Adrenal gland (tissue), 12 donors: Measurements from ENCODE around the gene APBB1. TPM values are rescaled to one million over a fixed set of nuclear protein-coding genes. Genes with fewer than 3 reads are reported as not detected.
A peak's percentile ranks its signal among the peaks of the same experiment; 100 is the strongest.

Experiments used
- DNase-seq, 7 donors: peaks; one replicate each; pipeline ENCODE4 v3.0.0-alpha.2; 2019 to 2020
- H3K27ac ChIP-seq, 5 donors: fragments of 200-600 bp; sonication (generic) in 4 of 5; 1 replicate in 3 of 5; 2 replicates in 2 of 5; pipeline versions ENCODE4 v1.5.1 to v1.8.0; 2016 to 2020; ENCODE audit warnings: mild to moderate bottlenecking in 1 of 5
- H3K27me3 ChIP-seq: fragments of 200-600 bp; 2 replicates; pipeline ENCODE4 v1.8.0; 2021
- H3K36me3 ChIP-seq, 2 donors: fragments of 200-600 bp; replicated peaks in 1 of 2; 1 replicate in 1 of 2; 2 replicates in 1 of 2; pipeline versions ENCODE4 v1.5.1 to v1.8.0; 2018 to 2022
- H3K4me1 ChIP-seq, 2 donors: fragments of 200-600 bp; replicated peaks in 1 of 2; 1 replicate in 1 of 2; 2 replicates in 1 of 2; pipeline versions ENCODE4 v1.5.1 to v1.8.0; 2018 to 2021
- H3K4me3 ChIP-seq, 4 donors: fragments of 200-600 bp; sonication (generic) in 3 of 4; one replicate each; pipeline ENCODE4 v1.5.1; 2016 to 2018
- H3K9me3 ChIP-seq, 3 donors: fragments of 200-600 bp; sonication (generic) in 1 of 3; replicated peaks in 1 of 3; 1 replicate in 2 of 3; 2 replicates in 1 of 3; pipeline versions ENCODE4 v1.5.1 to v1.8.0; 2016 to 2021
- POLR2A ChIP-seq, 2 donors: fragments of 450-650 bp; IDR thresholded peaks; one replicate each; pipeline ENCODE4 v1.6.1; 2017; ENCODE audit warnings: antibody characterized with exemption in 2 of 2, mild to moderate bottlenecking in 2 of 2, moderate library complexity in 1 of 2
- WGBS, 4 donors: extraction: QIAGEN DNeasy Blood & Tissue Kit in 2 of 4; methylation state at CpG; one replicate each; pipeline versions ENCODE4 v1.1.5 to v1.1.7; 2013 to 2017; 5-methylcytosine and 5-hydroxymethylcytosine counted together
- intact Hi-C, 2 donors: fragments of 100-400 bp; cut with DNase I; formaldehyde crosslinking; loops; one replicate each; pipeline versions ENCODE4 v1.14.1 to v1.15.0; 2022 to 2023
- polyA plus RNA-seq, 3 donors: library from polyadenylated mRNA; stranded (reverse); fragments of 200-250 nt in 2 of 3; fragments of 350-450 nt in 1 of 3; fragmentation: Illumina TruSeq in 1 of 3; extraction: RNeasy Lipid Tissue Mini Kit (QIAGEN cat#74804) in 1 of 3; gene quantifications; one replicate each; pipeline ENCODE4 v1.2.3, GENCODE V29; 2013 to 2014
- total RNA-seq, 9 donors: library from RNA; depleted of rRNA in 4 of 9; stranded (reverse); fragments of >200 nt in 4 of 9; fragments of 120-200 nt in 1 of 9; fragmentation: NEBNext Ultra II Directional in 1 of 9; extraction: Animal tissue kit (Norgen Biotek cat#: 25700) in 1 of 9; gene quantifications; one replicate each; pipeline versions ENCODE4 v1.1.0 to v1.2.4, GENCODE V29; 2013 to 2023
- TF ChIP-seq, protein P1 (sequence below), 6 experiments: fragments of 450-650 bp in 4 of 6; fragments of 200-600 bp in 2 of 6; sonication (generic) in 1 of 6; IDR thresholded peaks; 1 replicate in 5 of 6; 2 replicates in 1 of 6; pipeline versions ENCODE4 v1.5.1 to v1.8.0; 2016 to 2021; ENCODE audit warnings: antibody characterized with exemption in 6 of 6, mild to moderate bottlenecking in 2 of 6, moderate library complexity in 1 of 6
- donor health status: healthy with polysubstance abuse.
- donor health status: Bipolar disorder and iron deficiency.
- donor health status: DM: yes; HTN: yes; CAD: no.
- donor health status: DM: no; HTN: no; CAD: no.
- donor health status: DM: no; HTN: no; CAD: no.
- donor health status: DM: yes; HTN: yes; CAD: no.

APBB1 gene
- total and polyA plus RNA-seq, 12 donors, result 27.2 to 72.4 (median 50.5) TPM

- TF ChIP-seq POLR2A (IDR thresholded peaks at IDR 0.05), result no peak
- TF ChIP-seq, protein P1, sequence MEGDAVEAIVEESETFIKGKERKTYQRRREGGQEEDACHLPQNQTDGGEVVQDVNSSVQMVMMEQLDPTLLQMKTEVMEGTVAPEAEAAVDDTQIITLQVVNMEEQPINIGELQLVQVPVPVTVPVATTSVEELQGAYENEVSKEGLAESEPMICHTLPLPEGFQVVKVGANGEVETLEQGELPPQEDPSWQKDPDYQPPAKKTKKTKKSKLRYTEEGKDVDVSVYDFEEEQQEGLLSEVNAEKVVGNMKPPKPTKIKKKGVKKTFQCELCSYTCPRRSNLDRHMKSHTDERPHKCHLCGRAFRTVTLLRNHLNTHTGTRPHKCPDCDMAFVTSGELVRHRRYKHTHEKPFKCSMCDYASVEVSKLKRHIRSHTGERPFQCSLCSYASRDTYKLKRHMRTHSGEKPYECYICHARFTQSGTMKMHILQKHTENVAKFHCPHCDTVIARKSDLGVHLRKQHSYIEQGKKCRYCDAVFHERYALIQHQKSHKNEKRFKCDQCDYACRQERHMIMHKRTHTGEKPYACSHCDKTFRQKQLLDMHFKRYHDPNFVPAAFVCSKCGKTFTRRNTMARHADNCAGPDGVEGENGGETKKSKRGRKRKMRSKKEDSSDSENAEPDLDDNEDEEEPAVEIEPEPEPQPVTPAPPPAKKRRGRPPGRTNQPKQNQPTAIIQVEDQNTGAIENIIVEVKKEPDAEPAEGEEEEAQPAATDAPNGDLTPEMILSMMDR (IDR thresholded peaks at IDR 0.05), result no peak
- Histone ChIP-seq H3K27me3 (no peaks in the 10 kb centered on the region), H3K9me3 (no peaks in the 10 kb centered on the region), H3K4me1 (peaks cover 6 to 7% of the 10 kb centered on the region in 2 donors), H3K4me3 (no peak overlapping the region), H3K36me3 (peaks cover 0 to 18% of the 10 kb centered on the region in 2 donors), H3K27ac (no peak overlapping the region)
- peak in 1 of 7 donors; percentile 46 for DNase-seq
- WGBS, 4 donors, result 90 to 96% (median 93%) methylated on average over 12 of the region's 12 CpGs
- intact Hi-C loops, result no loop called here
These were observed 5.1 kb downstream of the APBB1 start for GRCh38 chr11:6413791-6414201.

DNA sequence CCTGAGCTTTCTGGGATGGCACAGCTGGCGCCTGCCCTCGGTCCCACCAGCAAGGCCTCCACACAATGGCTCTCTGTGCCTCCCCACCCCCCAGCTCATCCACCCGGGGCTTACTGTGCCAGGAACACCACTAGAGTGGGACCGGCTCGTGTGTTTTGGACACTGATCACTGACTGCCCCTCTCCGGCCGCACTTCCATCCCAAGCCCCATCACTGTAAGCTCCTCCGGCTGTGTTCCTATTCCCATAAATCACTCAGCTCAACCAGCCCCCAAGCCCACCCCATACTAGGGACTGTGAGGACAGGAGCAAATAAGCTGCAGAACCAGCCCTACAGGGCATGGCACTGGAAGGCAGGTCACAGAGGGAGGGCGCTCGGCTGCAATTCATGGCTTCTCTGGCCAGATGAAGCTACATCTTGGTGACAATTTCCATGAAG lies 7.3 kb downstream of the APBB1 start:
- intact Hi-C loops, result no loop called here
- Histone ChIP-seq H3K4me3 (no peak overlapping the region), H3K9me3 (no peaks in the 10 kb centered on the region), H3K27ac (no peak overlapping the region), H3K27me3 (no peaks in the 10 kb centered on the region), H3K4me1 (no peaks in the 10 kb centered on the region), H3K36me3 (peaks cover 0 to 20% of the 10 kb centered on the region in 2 donors)
- TF ChIP-seq POLR2A (IDR thresholded peaks at IDR 0.05), result no peak
- TF ChIP-seq, protein P1 (IDR thresholded peaks at IDR 0.05), result no peak
- 83 to 97% (median 91%) methylated on average over 8 to 10 of the region's 10 CpGs for WGBS, 4 donors
- DNase-seq, result peak in 1 of 7 donors; percentile 44

DNA sequence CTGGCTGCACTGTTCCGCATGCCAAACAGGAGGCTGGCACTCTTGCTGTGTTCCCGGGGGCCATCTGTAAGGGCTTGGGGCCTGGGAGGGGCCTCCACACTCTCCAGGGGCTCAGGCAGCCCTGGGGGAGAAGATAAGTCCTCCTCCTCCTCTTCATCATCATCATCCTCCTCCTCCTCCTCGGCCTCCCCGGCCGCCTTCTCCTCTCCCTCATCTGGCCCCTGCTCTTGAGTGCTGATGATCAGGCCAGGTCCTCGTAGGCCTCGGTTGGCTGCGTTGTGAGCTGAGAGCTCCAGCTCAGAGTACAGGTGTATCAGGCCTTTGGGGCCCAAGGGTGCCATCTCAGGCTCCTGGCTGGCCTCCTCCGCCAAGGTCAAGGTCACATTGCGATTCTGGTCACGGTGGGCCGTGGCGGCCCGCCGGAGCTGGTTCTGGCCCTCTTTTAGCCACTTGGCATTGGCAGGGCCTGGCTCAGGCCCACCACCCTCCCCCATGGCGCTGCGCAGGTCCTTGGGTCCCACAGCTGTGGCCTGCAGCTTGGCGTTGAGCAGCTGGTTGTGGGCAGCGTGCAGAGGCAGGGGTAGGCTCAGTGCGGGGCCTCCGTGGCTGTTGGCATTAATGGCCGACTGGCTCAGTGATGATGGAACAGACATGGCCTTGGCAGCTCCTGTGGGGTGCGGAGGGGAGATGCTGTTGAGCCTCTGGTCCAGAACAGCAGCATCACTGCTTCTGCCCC lies 8.0 kb downstream of the APBB1 start:
- intact Hi-C loops, result no loop called here
- peak in 1 of 7 donors; percentile 39 for DNase-seq
- 75 to 92% (median 91%) methylated on average over 9 to 23 of the region's 23 CpGs for WGBS, 4 donors
- H3K36me3 ChIP-seq, result peaks cover 0 to 20% of the 10 kb centered on the region in 2 donors
- H3K27me3 ChIP-seq, result no peaks in the 10 kb centered on the region
- no peak overlapping the region for H3K4me3 ChIP-seq
- no peaks in the 10 kb centered on the region for H3K9me3 ChIP-seq
- H3K27ac ChIP-seq, result no peak overlapping the region
- TF ChIP-seq POLR2A (IDR thresholded peaks at IDR 0.05), result no peak
- TF ChIP-seq, protein P1 (IDR thresholded peaks at IDR 0.05), result no peak
- H3K4me1 ChIP-seq, result no peaks in the 10 kb centered on the region

DNA sequence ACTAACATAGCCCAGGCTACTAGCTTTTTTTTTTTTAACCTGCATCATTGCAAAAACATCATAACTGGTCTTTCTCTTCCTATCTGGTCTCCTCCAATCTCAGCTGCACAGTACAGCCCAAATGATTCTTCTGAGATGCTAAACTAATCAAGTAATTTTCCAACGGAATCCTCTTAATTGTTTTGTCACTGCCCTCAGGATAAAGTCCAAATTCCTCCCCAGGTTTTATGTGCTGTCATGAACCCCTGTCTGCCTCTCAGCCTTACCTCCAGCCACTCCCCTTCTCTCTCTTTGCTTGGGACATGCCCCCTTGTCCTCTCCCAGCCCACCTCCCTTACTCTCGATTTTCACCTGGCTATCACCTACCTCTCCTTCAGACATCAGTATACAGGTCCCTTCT lies 12.5 kb downstream of the APBB1 start:
- WGBS, 4 donors, result 32 to 69% (median 63%) methylated on average over 2 of the region's 2 CpGs
- TF ChIP-seq POLR2A (IDR thresholded peaks at IDR 0.05), result no peak
- TF ChIP-seq, protein P1 (IDR thresholded peaks at IDR 0.05), result no peak
- Histone ChIP-seq H3K36me3 (peaks cover 0 to 30% of the 10 kb centered on the region in 2 donors), H3K4me3 (no peak overlapping the region), H3K4me1 (no peaks in the 10 kb centered on the region), H3K9me3 (no peaks in the 10 kb centered on the region), H3K27me3 (no peaks in the 10 kb centered on the region), H3K27ac (no peak overlapping the region)
- intact Hi-C loops, result no loop called here
- no peak for DNase-seq
